ENCODE data around the gene KRT12. TPM values are rescaled to one million over a fixed set of nuclear protein-coding genes. Genes with fewer than 3 reads are reported as not detected.

The KRT12 gene
- total and polyA plus RNA-seq, 5 experiments from 2014 or later: not detected

DNA sequence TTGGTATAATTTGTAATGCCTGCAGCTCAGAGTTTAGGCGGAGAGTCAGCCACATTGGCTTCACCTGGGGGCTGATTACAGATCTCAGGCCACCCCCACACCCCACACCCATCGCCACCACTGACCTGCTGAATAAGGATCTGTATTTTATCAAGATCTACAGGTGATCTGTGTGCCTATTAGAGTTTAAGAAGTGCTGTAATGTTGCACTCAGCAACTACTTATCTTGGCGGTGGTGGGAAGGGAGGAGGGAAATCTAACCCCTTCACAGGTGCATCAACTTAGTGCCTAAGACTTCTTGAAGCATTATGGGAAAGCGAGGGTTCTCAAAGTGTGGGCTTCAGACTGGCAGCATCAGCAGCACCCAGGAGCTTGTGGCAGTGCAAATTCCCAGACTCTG is 35.5 kb upstream of the KRT12 start:
- POLR2A ChIA-PET: no interaction called here
- DNase-seq: no peak
- H3K36me3 Mint-ChIP-seq: no peaks in the 10 kb centered on the region
- no peak for ATAC-seq
- no peaks in the 10 kb centered on the region for H3K4me1 Mint-ChIP-seq
- H3K27me3 Mint-ChIP-seq: peaks cover 17 to 69% (median 31%) of the 10 kb centered on the region in 5 donors
- no peak overlapping the region for H3K4me3 Mint-ChIP-seq
- no peak overlapping the region for H3K27ac Mint-ChIP-seq
- H3K9me3 Mint-ChIP-seq: no peaks in the 10 kb centered on the region

DNA sequence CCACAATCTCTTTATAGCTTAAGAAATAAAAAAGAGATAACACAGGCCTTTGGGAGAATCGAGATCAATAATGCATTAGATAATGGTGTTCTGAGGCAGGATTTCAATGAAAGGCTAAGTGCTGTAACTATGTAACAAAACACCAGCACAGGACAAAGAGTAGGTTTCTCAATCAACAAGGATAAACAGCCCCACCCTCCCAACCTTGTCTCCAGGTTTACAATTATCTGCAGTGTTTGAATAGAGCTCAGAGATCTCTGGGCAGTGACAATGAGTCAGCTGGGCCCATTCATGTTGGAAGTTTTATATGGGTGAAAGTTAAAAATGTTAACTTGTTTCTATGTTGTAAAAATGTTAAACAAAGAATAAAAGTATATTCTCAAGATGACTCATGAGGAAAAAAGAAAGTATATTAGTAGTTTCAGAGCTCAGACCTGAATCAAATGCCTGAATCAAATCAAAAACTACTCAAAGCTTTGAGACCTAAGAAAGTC is 35.0 kb upstream of the KRT12 start:
- no peaks in the 10 kb centered on the region for H3K9me3 Mint-ChIP-seq
- no peak overlapping the region for H3K4me3 Mint-ChIP-seq
- POLR2A ChIA-PET: no interaction called here
- H3K36me3 Mint-ChIP-seq: no peaks in the 10 kb centered on the region
- no peak overlapping the region for H3K27ac Mint-ChIP-seq
- no peak for ATAC-seq
- no peaks in the 10 kb centered on the region for H3K4me1 Mint-ChIP-seq
- H3K27me3 Mint-ChIP-seq: peaks cover 17 to 64% (median 28%) of the 10 kb centered on the region in 5 donors
- no peak for DNase-seq

- Mint-ChIP-seq H3K9me3 (no peaks in the 10 kb centered on the region), H3K4me3 (no peak overlapping the region)
- no peak for ATAC-seq
Observed at GRCh38 chr17:40900809-40901356, 33.9 kb upstream of the KRT12 start.

DNA sequence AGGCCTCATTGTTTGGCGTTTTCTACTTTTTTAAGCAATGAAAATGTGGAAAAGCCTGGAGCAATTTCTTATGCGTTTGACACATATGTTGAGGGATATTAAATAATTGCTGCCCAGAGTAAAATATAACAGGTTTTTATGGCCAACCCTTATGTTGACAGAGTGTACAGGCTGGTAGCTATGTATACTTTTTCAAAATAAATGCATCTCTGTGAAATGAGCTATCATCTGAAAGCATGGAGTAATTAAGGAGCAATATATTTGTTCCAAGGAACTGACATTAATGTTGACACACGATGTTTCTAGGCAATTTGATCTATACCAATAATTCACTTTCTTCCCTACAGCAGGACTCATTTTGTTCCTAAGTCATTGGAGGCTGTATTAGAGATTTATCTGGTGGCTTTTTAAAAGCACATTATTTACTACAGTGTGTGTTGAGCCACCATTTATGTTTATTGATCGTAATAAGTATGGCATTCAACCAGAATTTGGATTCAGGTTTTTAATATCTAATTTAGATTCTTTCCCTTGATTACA is 30.0 kb upstream of the KRT12 start:
- POLR2A ChIA-PET: no interaction called here
- Mint-ChIP-seq H3K4me3 (no peak overlapping the region), H3K27ac (no peak overlapping the region)

More at GRCh38 chr17:40900809-40901356, 33.9 kb upstream of the KRT12 start:
- H3K27me3 Mint-ChIP-seq: peaks cover 13 to 58% (median 30%) of the 10 kb centered on the region in 5 donors
- POLR2A ChIA-PET: no interaction called here
- no peaks in the 10 kb centered on the region for H3K4me1 Mint-ChIP-seq
- no peaks in the 10 kb centered on the region for H3K36me3 Mint-ChIP-seq
- no peak for DNase-seq
- no peak overlapping the region for H3K27ac Mint-ChIP-seq

DNA sequence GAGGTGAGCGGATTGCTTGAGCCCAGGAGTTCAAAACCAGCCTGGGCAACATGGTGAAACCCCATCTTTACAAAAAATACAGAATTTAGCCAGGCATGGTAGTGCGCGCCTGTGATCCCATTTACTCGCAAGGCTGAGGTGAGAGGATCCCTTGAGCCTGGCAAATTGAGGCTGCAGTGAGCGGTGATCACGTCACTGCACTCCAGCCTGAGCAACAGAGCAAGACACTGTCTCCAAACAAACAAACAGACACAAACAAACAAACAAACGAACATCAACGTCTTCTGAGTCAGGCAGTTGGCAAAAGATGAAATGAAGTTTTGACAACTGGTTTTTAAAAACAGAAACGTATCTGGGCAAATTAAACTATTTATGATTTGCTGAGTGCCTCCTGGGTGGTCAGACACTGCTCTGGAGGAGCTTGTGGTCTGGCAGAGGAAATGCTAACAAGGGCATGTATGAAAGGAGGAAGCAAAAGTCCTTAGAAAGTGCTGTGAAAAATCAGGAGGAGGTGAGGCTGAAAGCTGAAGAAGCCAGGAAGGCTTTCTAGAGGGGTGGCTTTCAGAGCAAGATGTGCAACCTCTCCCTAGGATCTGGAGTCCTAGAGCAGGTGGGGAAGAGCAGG is 28.2 kb upstream of the KRT12 start:
- peaks cover 0 to 2% (median 0%) of the 10 kb centered on the region in 9 donors for H3K9me3 Mint-ChIP-seq
- H3K27me3 Mint-ChIP-seq: peaks cover 25 to 55% (median 40%) of the 10 kb centered on the region in 5 donors
- H3K4me3 Mint-ChIP-seq: no peak overlapping the region
- DNase-seq: no peak
- H3K27ac Mint-ChIP-seq: no peak overlapping the region
- POLR2A ChIA-PET: no interaction called here
- no peak for ATAC-seq
- no peaks in the 10 kb centered on the region for H3K36me3 Mint-ChIP-seq
- H3K4me1 Mint-ChIP-seq: no peaks in the 10 kb centered on the region

More for the DNA sequence above, 30.0 kb upstream of the KRT12 start:
- DNase-seq (no peak), ATAC-seq (no peak)
- no peaks in the 10 kb centered on the region for H3K36me3 Mint-ChIP-seq
- H3K9me3 Mint-ChIP-seq: peaks cover 0 to 2% (median 0%) of the 10 kb centered on the region in 9 donors
- H3K4me1 Mint-ChIP-seq: no peaks in the 10 kb centered on the region
- peaks cover 25 to 65% (median 36%) of the 10 kb centered on the region in 5 donors for H3K27me3 Mint-ChIP-seq

GRCh38 chr17:40888196-40888720 is 21.2 kb upstream of the KRT12 start:
- Mint-ChIP-seq H3K36me3 (no peaks in the 10 kb centered on the region), H3K9me3 (no peaks in the 10 kb centered on the region), H3K27me3 (peaks cover 24 to 41% (median 37%) of the 10 kb centered on the region in 5 donors), H3K4me1 (no peaks in the 10 kb centered on the region), H3K27ac (no peak overlapping the region), H3K4me3 (no peak overlapping the region)
- ATAC-seq: no peak
- no peak for DNase-seq
- POLR2A ChIA-PET: no interaction called here

- DNase-seq: no peak
- no peak overlapping the region for H3K4me3 Mint-ChIP-seq
- no peak for ATAC-seq
- H3K36me3 Mint-ChIP-seq: no peaks in the 10 kb centered on the region
- POLR2A ChIA-PET: no interaction called here
- peaks cover 17 to 39% (median 26%) of the 10 kb centered on the region in 5 donors for H3K27me3 Mint-ChIP-seq
- no peaks in the 10 kb centered on the region for H3K4me1 Mint-ChIP-seq
- no peak overlapping the region for H3K27ac Mint-ChIP-seq
- H3K9me3 Mint-ChIP-seq: no peaks in the 10 kb centered on the region
Observed at GRCh38 chr17:40886090-40886489, 19.1 kb upstream of the KRT12 start.

- Mint-ChIP-seq H3K27me3 (peaks cover 14 to 33% (median 21%) of the 10 kb centered on the region in 5 donors), H3K4me1 (no peaks in the 10 kb centered on the region), H3K36me3 (no peaks in the 10 kb centered on the region), H3K27ac (no peak within 1 kb of the TSS), H3K9me3 (no peaks in the 10 kb centered on the region), H3K4me3 (no peak within 1 kb of the TSS)
- DNase-seq: no peak
- POLR2A ChIA-PET: no interaction called here
- no peak for ATAC-seq
Observed at GRCh38 chr17:40884708-40885512, 17.9 kb upstream of the KRT12 start, which contains the start of gene KRT20. KRT20 (minus strand) TSS chr17:40885242; CDS start chr17:40885185, 57 bp downstream.

- Mint-ChIP-seq H3K4me3 (no peak overlapping the region), H3K36me3 (no peaks in the 10 kb centered on the region), H3K27me3 (peaks cover 8 to 28% (median 12%) of the 10 kb centered on the region in 5 donors), H3K9me3 (no peaks in the 10 kb centered on the region), H3K27ac (no peak overlapping the region), H3K4me1 (no peaks in the 10 kb centered on the region)
- DNase-seq (no peak), ATAC-seq (no peak)
- POLR2A ChIA-PET: interaction anchor here (0.6 kb wide), 1 partner anchor 781 kb away, joined by 3 read pairs; no protein-coding TSS in a partner anchor
Observed at GRCh38 chr17:40883626-40884334, 16.8 kb upstream of the KRT12 start.

GRCh38 chr17:40883031-40883430 is 16.0 kb upstream of the KRT12 start:
- POLR2A ChIA-PET: no interaction called here
- no peaks in the 10 kb centered on the region for H3K9me3 Mint-ChIP-seq

DNA sequence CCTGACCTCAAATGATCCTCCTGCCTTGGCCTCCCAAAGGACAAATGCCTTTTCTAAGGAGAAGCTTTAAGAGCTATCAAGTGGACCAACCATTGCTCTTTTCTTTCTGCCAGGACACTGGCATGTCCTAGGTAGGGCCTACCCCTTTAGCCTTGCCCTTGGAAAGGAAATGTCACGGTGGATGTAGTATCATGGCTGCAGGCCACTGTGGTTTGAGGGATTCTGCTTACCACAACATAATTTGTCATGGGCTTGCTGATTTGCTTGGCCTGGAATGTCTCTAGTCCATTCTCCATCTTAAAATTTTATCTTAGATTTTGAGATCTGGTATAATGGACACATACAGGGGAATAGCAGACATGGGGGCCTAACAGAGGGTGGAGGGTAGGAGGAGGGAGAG is 12.0 kb upstream of the KRT12 start:
- no peak overlapping the region for H3K4me3 Mint-ChIP-seq
- H3K27me3 Mint-ChIP-seq: peaks cover 0 to 11% (median 3%) of the 10 kb centered on the region in 5 donors

More at GRCh38 chr17:40883031-40883430, 16.0 kb upstream of the KRT12 start:
- Mint-ChIP-seq H3K36me3 (no peaks in the 10 kb centered on the region), H3K27ac (no peak overlapping the region), H3K27me3 (peaks cover 2 to 21% (median 5%) of the 10 kb centered on the region in 5 donors), H3K4me1 (no peaks in the 10 kb centered on the region), H3K4me3 (no peak overlapping the region)
- no peak for DNase-seq
- ATAC-seq: no peak

DNA sequence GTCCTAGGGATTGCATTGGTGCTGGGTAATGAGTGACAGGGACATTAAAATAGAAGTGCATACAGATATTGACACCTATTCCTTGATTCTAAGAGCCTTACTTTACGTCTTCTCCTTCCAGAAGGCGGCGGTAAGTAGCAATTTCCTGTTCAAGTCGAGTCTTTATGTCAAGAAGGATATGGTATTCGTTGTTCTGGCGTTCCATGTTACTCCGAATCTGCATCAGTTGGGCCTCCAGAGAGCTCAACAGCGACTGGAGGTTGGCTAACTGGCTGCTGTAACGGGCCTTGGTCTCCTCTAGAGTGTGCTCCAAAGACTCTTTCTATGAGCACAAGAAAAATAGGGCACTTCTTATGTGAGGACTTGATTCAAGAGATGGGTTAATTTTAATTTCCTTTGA is 11.0 kb upstream of the KRT12 start:
- POLR2A ChIA-PET: no interaction called here
- no peak overlapping the region for H3K27ac Mint-ChIP-seq
- no peak for DNase-seq
- no peaks in the 10 kb centered on the region for H3K4me1 Mint-ChIP-seq
- H3K4me3 Mint-ChIP-seq: no peak overlapping the region
- H3K9me3 Mint-ChIP-seq: no peaks in the 10 kb centered on the region
- ATAC-seq: no peak
- H3K27me3 Mint-ChIP-seq: peaks cover 0 to 5% (median 3%) of the 10 kb centered on the region in 5 donors
- no peaks in the 10 kb centered on the region for H3K36me3 Mint-ChIP-seq

More for the DNA sequence above, 12.0 kb upstream of the KRT12 start:
- no peak overlapping the region for H3K27ac Mint-ChIP-seq
- no peaks in the 10 kb centered on the region for H3K4me1 Mint-ChIP-seq
- POLR2A ChIA-PET: no interaction called here
- ATAC-seq (no peak), DNase-seq (no peak)
- H3K9me3 Mint-ChIP-seq: no peaks in the 10 kb centered on the region
- H3K36me3 Mint-ChIP-seq: no peaks in the 10 kb centered on the region
